ENCODE measurements around the gene PTGER1.
"Not testable (repeated sequence)": the region's sequence is repeated elsewhere in the genome, so short reads cannot be mapped to it uniquely, and the experiment has no call there.

Gene PTGER1

GRCh38 chr19:14515501-14516047 lies 40.4 kb upstream of the PTGER1 start:
- no peaks in the 10 kb centered on the region for H3K27me3 ChIP-seq (ENCODE audit: control insufficient read depth in 5 of 5, insufficient read depth in 4 of 5, low read length in 5 of 5)
- H3K27ac ChIP-seq (ENCODE audit: low read depth, low read length), result peak overlapping the region; percentile 98
- peak overlapping the region; percentile 86 to 98 (median 93) for H3K4me3 ChIP-seq (ENCODE audit: low read depth in 1 of 5, low read length in 5 of 5)
- H3K36me3 ChIP-seq (ENCODE audit: control insufficient read depth in 5 of 5, insufficient read depth in 5 of 5, low read length in 5 of 5), result peaks cover 0 to 42% (median 27%) of the 10 kb centered on the region in 5 donors
- H3K9me3 ChIP-seq (ENCODE audit: control insufficient read depth in 5 of 5, low read length in 5 of 5), result no peaks in the 10 kb centered on the region
- H3K9ac ChIP-seq (ENCODE audit: low read length in 5 of 5), result peak overlapping the region in 4 of 5 donors; percentile 87 to 98 (median 95)
- peaks cover 29 to 62% (median 45%) of the 10 kb centered on the region in 5 donors for H3K4me1 ChIP-seq (ENCODE audit: control insufficient read depth in 5 of 5, insufficient read depth in 5 of 5, low read length in 5 of 5)

DNA sequence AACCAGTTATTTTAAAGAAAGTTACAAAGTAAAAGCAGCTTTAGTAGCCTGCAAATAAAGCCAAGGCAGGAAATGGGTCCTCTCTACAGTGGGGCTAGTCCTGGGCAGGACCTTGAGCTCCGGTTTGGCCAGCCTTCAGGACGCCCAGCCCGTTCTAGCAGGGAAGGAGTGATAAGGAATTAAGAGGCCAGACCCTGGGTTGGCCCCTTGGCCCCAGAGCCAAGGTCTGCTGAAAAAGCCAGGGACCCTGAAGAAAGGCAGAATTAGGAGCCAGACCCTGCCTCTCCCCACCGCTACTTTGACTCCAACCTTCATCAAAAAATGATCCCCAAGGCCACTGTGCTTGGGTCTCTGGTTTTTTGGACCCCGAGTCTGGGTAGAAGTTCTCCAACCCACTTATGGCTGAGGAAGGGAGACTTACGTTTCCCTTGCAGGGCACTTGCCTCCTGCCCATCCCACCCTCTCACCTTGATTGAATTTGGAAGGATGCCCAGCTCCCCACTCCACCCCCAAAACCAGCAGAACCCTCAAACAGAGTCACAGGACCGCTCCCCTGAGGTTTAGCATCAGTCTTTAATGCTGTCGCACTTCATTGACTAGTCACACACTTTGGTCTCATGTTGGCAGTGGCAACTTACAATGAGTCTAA lies 39.2 kb upstream of the PTGER1 start:
- H3K9ac ChIP-seq (ENCODE audit: low read length in 5 of 5), result peak overlapping the region in 3 of 5 donors; percentile 7 to 13 (median 13)
- peak overlapping the region in 3 of 5 donors; percentile 3 to 96 (median 89) for H3K4me3 ChIP-seq (ENCODE audit: low read depth in 1 of 5, low read length in 5 of 5)
- peak overlapping the region; percentile 98 for H3K27ac ChIP-seq (ENCODE audit: low read depth, low read length)
- H3K9me3 ChIP-seq (ENCODE audit: control insufficient read depth in 5 of 5, low read length in 5 of 5), result no peaks in the 10 kb centered on the region
- peaks cover 30 to 62% (median 47%) of the 10 kb centered on the region in 5 donors for H3K4me1 ChIP-seq (ENCODE audit: control insufficient read depth in 5 of 5, insufficient read depth in 5 of 5, low read length in 5 of 5)
- peaks cover 0 to 42% (median 27%) of the 10 kb centered on the region in 5 donors for H3K36me3 ChIP-seq (ENCODE audit: control insufficient read depth in 5 of 5, insufficient read depth in 5 of 5, low read length in 5 of 5)
- H3K27me3 ChIP-seq (ENCODE audit: control insufficient read depth in 5 of 5, insufficient read depth in 4 of 5, low read length in 5 of 5), result no peaks in the 10 kb centered on the region

GRCh38 chr19:14512406-14512961 lies 37.3 kb upstream of the PTGER1 start:
- H3K27me3 ChIP-seq (ENCODE audit: control insufficient read depth in 5 of 5, insufficient read depth in 4 of 5, low read length in 5 of 5), result no peaks in the 10 kb centered on the region
- peaks cover 30 to 54% (median 46%) of the 10 kb centered on the region in 5 donors for H3K4me1 ChIP-seq (ENCODE audit: control insufficient read depth in 5 of 5, insufficient read depth in 5 of 5, low read length in 5 of 5)
- peak overlapping the region in 1 of 5 donors; percentile 57 for H3K9ac ChIP-seq (ENCODE audit: low read length in 5 of 5)
- no peaks in the 10 kb centered on the region for H3K9me3 ChIP-seq (ENCODE audit: control insufficient read depth in 5 of 5, low read length in 5 of 5)
- peaks cover 0 to 42% (median 27%) of the 10 kb centered on the region in 5 donors for H3K36me3 ChIP-seq (ENCODE audit: control insufficient read depth in 5 of 5, insufficient read depth in 5 of 5, low read length in 5 of 5)
- no peak overlapping the region for H3K27ac ChIP-seq (ENCODE audit: low read depth, low read length)
- H3K4me3 ChIP-seq (ENCODE audit: low read depth in 1 of 5, low read length in 5 of 5), result no peak overlapping the region

DNA sequence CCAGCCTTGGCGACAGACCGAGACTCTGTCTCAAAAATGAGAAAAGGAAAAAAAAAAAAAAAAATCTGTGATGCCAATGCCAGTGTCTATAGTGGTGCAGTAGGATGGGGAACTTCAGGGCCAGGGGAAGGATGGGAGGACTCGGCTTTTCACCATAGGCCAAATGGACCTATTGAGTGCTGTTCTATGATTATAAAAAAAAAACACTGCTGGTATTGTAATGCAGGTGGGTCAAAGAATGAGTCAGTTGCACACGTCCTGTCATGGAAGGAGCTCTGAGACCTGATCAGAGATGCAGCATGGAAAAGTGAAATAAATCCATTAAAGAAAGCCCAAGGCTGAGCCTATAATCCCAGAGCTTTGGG lies 36.1 kb upstream of the PTGER1 start:
- H3K27ac ChIP-seq (ENCODE audit: low read depth, low read length), result peak overlapping the region; percentile 41
- H3K27me3 ChIP-seq (ENCODE audit: control insufficient read depth in 5 of 5, insufficient read depth in 4 of 5, low read length in 5 of 5), result no peaks in the 10 kb centered on the region
- peaks cover 24 to 44% (median 37%) of the 10 kb centered on the region in 5 donors for H3K4me1 ChIP-seq (ENCODE audit: control insufficient read depth in 5 of 5, insufficient read depth in 5 of 5, low read length in 5 of 5)
- H3K9me3 ChIP-seq (ENCODE audit: control insufficient read depth in 5 of 5, low read length in 5 of 5), result no peaks in the 10 kb centered on the region
- no peak overlapping the region for H3K9ac ChIP-seq (ENCODE audit: low read length in 5 of 5)
- H3K4me3 ChIP-seq (ENCODE audit: low read depth in 1 of 5, low read length in 5 of 5), result no peak overlapping the region
- H3K36me3 ChIP-seq (ENCODE audit: control insufficient read depth in 5 of 5, insufficient read depth in 5 of 5, low read length in 5 of 5), result peaks cover 0 to 31% (median 22%) of the 10 kb centered on the region in 5 donors

GRCh38 chr19:14510311-14511228 lies 35.4 kb upstream of the PTGER1 start:
- Histone ChIP-seq H3K9ac (ENCODE audit: low read length in 5 of 5) (peak overlapping the region in 1 of 5 donors; percentile 40), H3K27me3 (ENCODE audit: control insufficient read depth in 5 of 5, insufficient read depth in 4 of 5, low read length in 5 of 5) (no peaks in the 10 kb centered on the region), H3K4me3 (ENCODE audit: low read depth in 1 of 5, low read length in 5 of 5) (peak overlapping the region in 4 of 5 donors; percentile 16 to 45 (median 30)), H3K9me3 (ENCODE audit: control insufficient read depth in 5 of 5, low read length in 5 of 5) (no peaks in the 10 kb centered on the region), H3K27ac (ENCODE audit: low read depth, low read length) (peak overlapping the region; percentile 68), H3K4me1 (ENCODE audit: control insufficient read depth in 5 of 5, insufficient read depth in 5 of 5, low read length in 5 of 5) (peaks cover 17 to 39% (median 31%) of the 10 kb centered on the region in 5 donors), H3K36me3 (ENCODE audit: control insufficient read depth in 5 of 5, insufficient read depth in 5 of 5, low read length in 5 of 5) (peaks cover 0 to 25% (median 16%) of the 10 kb centered on the region in 5 donors)

DNA sequence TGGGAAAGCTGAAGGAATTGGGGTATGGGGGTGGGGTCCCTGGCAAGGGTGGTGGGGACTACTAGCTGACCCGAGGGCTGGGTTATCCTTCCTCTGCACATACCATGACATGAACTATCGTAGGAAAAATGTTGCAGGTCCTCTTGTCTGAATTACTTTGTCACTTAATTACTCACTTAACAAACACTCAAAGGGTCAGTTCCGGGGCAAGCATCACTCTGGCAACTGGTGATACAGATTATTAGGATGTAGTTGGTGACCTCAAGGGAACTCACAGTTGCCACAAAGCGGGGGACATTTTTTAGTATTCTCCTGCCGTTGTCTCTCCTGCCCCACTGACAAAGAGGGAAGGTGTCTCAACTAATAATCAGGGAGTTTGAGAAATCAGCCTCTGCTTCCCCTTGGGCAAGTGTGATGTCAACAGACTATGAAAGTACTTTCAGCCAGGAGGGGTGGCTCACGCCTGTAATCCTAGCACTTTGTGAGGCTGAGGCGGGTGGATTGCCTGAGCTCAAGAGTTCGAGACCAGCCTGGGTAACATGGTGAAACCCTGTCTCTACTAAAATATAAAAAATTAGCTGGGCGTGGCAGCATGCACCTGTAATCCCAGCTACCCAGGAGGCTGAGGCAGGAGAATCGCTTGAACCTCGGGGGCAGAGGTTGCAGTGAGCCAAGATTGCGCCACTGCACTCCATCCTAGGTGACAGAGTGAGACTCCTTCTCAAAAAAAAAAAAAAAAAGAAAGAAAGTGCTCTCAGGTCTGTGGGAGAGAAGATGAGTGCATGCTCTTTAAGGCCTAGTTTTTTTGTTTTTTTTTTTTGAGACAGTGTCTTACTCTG lies 32.8 kb upstream of the PTGER1 start:
- H3K4me1 ChIP-seq (ENCODE audit: control insufficient read depth in 5 of 5, insufficient read depth in 5 of 5, low read length in 5 of 5), result peaks cover 5 to 26% (median 16%) of the 10 kb centered on the region in 5 donors
- H3K4me3 ChIP-seq (ENCODE audit: low read depth in 1 of 5, low read length in 5 of 5), result no peak overlapping the region
- no peaks in the 10 kb centered on the region for H3K9me3 ChIP-seq (ENCODE audit: control insufficient read depth in 5 of 5, low read length in 5 of 5)
- H3K36me3 ChIP-seq (ENCODE audit: control insufficient read depth in 5 of 5, insufficient read depth in 5 of 5, low read length in 5 of 5), result peaks cover 0 to 1% (median 0%) of the 10 kb centered on the region in 5 donors
- no peak overlapping the region for H3K9ac ChIP-seq (ENCODE audit: low read length in 5 of 5)
- no peak overlapping the region for H3K27ac ChIP-seq (ENCODE audit: low read depth, low read length)
- no peaks in the 10 kb centered on the region for H3K27me3 ChIP-seq (ENCODE audit: control insufficient read depth in 5 of 5, insufficient read depth in 4 of 5, low read length in 5 of 5)

DNA sequence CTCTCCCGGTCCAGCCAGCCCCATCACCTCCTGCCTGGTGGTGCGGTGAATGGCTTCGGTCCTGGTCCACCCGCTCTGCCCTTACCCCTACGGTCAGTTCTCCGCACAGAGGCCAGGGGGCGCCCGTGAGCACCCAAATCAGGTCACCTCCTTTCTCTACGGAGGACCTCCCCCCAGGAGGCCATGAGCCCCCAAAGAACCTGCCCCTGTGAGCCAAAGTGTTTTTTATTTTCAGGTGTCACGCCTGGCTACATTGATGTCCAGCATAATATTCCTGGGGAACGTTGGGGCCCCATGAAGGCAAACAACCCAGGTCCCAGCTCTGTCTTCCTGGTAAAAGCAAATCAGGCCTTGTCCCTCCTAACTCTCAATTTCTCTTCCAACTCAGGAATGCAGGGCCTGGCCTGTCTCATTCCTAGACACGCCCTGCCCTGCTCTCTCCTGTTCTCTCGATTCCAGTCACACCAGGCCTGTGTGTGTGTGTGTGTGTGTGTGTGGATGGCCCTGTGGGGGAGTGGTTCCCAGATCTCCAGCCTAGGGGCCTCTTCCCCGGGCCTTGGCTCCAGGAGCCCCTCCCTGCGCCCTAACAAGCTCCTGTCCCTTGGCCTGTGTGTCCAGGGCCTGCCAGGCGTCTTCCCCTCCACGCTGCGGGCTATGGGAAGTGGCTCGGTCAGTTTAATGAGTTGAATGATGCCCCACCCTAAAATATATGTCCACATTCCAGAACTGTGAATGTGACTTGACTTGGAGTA lies 30.5 kb upstream of the PTGER1 start:
- no peaks in the 10 kb centered on the region for H3K36me3 ChIP-seq (ENCODE audit: control insufficient read depth in 5 of 5, insufficient read depth in 5 of 5, low read length in 5 of 5)
- no peak overlapping the region for H3K9ac ChIP-seq (ENCODE audit: low read length in 5 of 5)
- H3K27ac ChIP-seq (ENCODE audit: low read depth, low read length), result peak overlapping the region; percentile 30
- H3K4me1 ChIP-seq (ENCODE audit: control insufficient read depth in 5 of 5, insufficient read depth in 5 of 5, low read length in 5 of 5), result peaks cover 2 to 23% (median 18%) of the 10 kb centered on the region in 5 donors
- no peaks in the 10 kb centered on the region for H3K9me3 ChIP-seq (ENCODE audit: control insufficient read depth in 5 of 5, low read length in 5 of 5)
- H3K27me3 ChIP-seq (ENCODE audit: control insufficient read depth in 5 of 5, insufficient read depth in 4 of 5, low read length in 5 of 5), result no peaks in the 10 kb centered on the region
- H3K4me3 ChIP-seq (ENCODE audit: low read depth in 1 of 5, low read length in 5 of 5), result no peak overlapping the region

- H3K9ac ChIP-seq (ENCODE audit: low read length in 5 of 5); H3K27ac ChIP-seq (ENCODE audit: low read depth, low read length); H3K9me3 ChIP-seq (ENCODE audit: control insufficient read depth in 5 of 5, low read length in 5 of 5); H3K27me3 ChIP-seq (ENCODE audit: control insufficient read depth in 5 of 5, insufficient read depth in 4 of 5, low read length in 5 of 5); H3K4me3 ChIP-seq (ENCODE audit: low read depth in 1 of 5, low read length in 5 of 5); H3K36me3 ChIP-seq (ENCODE audit: control insufficient read depth in 5 of 5, insufficient read depth in 5 of 5, low read length in 5 of 5): not testable (repeated sequence)
- H3K4me1 ChIP-seq (ENCODE audit: control insufficient read depth in 5 of 5, insufficient read depth in 5 of 5, low read length in 5 of 5), result peaks cover 1 to 15% (median 12%) of the 10 kb centered on the region in 5 donors
Observed at GRCh38 chr19:14504575-14504974, 29.4 kb upstream of the PTGER1 start.

DNA sequence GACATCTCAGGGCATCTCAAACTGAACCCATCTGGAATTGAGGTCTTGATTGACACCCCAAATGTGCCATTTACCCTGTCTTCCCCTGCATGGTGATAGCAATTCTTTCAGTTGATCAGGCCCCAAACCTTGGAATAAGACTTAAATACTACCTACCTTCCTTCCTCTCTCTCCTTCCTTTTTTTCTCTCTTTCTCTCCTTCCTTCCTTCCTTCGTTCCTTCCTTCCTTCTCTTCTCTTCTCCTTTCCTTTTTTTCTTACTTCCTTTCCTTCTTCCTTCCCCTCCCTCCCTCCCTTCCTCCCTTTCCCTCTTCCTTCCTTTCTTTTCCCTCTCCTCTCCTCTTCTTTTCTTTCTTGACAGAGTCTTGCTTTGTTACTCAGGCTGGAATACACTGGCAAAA lies 28.1 kb upstream of the PTGER1 start:
- Histone ChIP-seq H3K9ac (ENCODE audit: low read length in 5 of 5) (no peak overlapping the region), H3K27ac (ENCODE audit: low read depth, low read length) (no peak overlapping the region), H3K9me3 (ENCODE audit: control insufficient read depth in 5 of 5, low read length in 5 of 5) (no peaks in the 10 kb centered on the region), H3K4me1 (ENCODE audit: control insufficient read depth in 5 of 5, insufficient read depth in 5 of 5, low read length in 5 of 5) (peaks cover 0 to 15% (median 12%) of the 10 kb centered on the region in 5 donors), H3K27me3 (ENCODE audit: control insufficient read depth in 5 of 5, insufficient read depth in 4 of 5, low read length in 5 of 5) (no peaks in the 10 kb centered on the region), H3K36me3 (ENCODE audit: control insufficient read depth in 5 of 5, insufficient read depth in 5 of 5, low read length in 5 of 5) (no peaks in the 10 kb centered on the region), H3K4me3 (ENCODE audit: low read depth in 1 of 5, low read length in 5 of 5) (no peak overlapping the region)

Measured in subcutaneous abdominal adipose tissue (tissue), 5 donors.